HFFc6 (cell line): ENCODE results near the gene FRRS1L. TPM values are rescaled to one million over a fixed set of nuclear protein-coding genes. Genes with fewer than 3 reads are reported as not detected.

Experiments used
- DNase-seq: peaks from one replicate; pipeline ENCODE4 v3.0.0-alpha.2; 2018
- H3K27ac Mint-ChIP-seq: 2 replicates; pipeline ENCODE4 v1.8.0; 2020; ENCODE audit warnings: mild to moderate bottlenecking, mixed read lengths
- H3K27me3 Mint-ChIP-seq: 2 replicates; pipeline ENCODE4 v1.8.0; 2021; ENCODE audit warnings: mild to moderate bottlenecking, moderate library complexity, mixed read lengths; ENCODE audit not compliant: insufficient read depth
- H3K36me3 Mint-ChIP-seq: 2 replicates; pipeline ENCODE4 v1.8.0; 2021; ENCODE audit warnings: low read depth, mixed read lengths
- H3K4me1 Mint-ChIP-seq: 2 replicates; pipeline ENCODE4 v1.8.0; 2020; ENCODE audit warnings: low read depth, mixed read lengths
- H3K4me3 Mint-ChIP-seq: 2 replicates; pipeline ENCODE4 v1.8.0; 2020; ENCODE audit warnings: mild to moderate bottlenecking, moderate library complexity, mixed read lengths
- H3K9me3 Mint-ChIP-seq: 2 replicates; pipeline ENCODE4 v1.8.0; 2020; ENCODE audit warnings: mild to moderate bottlenecking, mixed read lengths
- total RNA-seq, 6 experiments: library from RNA; stranded (reverse); fragmentation: NEBNext Ultra II Directional; extraction: Animal tissue kit (Norgen Biotek cat#: 25700); gene quantifications; 2 replicates in 1 of 6; 3 replicates in 5 of 6; pipeline ENCODE4 v1.2.3, GENCODE V29; 2021
- TF ChIP-seq, protein P1 (sequence below): fragments of 200-600 bp; sonication (generic); IDR thresholded peaks from 2 replicates; pipeline ENCODE4 v1.5.0; 2021; ENCODE audit warnings: antibody characterized with exemption, mild to moderate bottlenecking

The FRRS1L gene
- total RNA-seq, 6 experiments from 2014 or later, result not detected

DNA sequence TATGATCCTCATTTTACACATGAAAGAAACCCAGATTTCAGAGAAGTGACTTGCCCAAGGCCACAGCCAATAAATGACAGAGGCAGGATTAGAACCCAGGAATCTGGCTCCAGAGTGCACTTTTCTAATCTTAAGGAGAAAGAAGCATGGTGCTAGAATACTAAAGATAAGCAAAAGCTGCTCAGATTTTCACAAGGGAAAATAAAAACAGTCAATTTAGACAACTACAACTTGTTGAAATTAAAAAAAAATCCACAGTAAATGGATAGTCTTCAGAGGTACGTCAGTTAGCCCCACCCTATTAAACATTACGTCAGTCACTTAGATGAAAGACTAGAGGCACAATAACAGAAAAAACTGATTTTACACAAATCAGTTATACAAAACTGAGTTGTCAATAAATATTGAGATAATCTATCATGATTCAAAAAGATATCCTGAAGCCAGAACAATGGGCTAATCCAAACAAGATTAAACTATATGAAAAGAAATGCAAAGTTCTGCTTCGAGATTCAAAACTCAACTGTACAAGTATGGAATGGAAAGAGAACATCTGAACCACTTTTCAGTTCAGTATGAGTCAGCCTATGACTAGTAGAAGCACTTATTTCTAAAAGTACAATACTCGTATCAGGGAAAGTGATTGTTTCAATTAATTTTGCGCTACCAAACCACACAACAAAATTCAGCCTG lies 56.6 kb downstream of the FRRS1L start:
- no peaks in the 10 kb centered on the region for H3K36me3 Mint-ChIP-seq
- peaks cover 91% of the 10 kb centered on the region for H3K4me1 Mint-ChIP-seq
- H3K27me3 Mint-ChIP-seq, result no peaks in the 10 kb centered on the region
- peak; percentile 53 for DNase-seq
- peak overlapping the region; percentile 79 for H3K27ac Mint-ChIP-seq
- peak overlapping the region; percentile 86 for H3K4me3 Mint-ChIP-seq
- TF ChIP-seq, protein P1, sequence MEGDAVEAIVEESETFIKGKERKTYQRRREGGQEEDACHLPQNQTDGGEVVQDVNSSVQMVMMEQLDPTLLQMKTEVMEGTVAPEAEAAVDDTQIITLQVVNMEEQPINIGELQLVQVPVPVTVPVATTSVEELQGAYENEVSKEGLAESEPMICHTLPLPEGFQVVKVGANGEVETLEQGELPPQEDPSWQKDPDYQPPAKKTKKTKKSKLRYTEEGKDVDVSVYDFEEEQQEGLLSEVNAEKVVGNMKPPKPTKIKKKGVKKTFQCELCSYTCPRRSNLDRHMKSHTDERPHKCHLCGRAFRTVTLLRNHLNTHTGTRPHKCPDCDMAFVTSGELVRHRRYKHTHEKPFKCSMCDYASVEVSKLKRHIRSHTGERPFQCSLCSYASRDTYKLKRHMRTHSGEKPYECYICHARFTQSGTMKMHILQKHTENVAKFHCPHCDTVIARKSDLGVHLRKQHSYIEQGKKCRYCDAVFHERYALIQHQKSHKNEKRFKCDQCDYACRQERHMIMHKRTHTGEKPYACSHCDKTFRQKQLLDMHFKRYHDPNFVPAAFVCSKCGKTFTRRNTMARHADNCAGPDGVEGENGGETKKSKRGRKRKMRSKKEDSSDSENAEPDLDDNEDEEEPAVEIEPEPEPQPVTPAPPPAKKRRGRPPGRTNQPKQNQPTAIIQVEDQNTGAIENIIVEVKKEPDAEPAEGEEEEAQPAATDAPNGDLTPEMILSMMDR, result no peak
- H3K9me3 Mint-ChIP-seq, result no peaks in the 10 kb centered on the region

DNA sequence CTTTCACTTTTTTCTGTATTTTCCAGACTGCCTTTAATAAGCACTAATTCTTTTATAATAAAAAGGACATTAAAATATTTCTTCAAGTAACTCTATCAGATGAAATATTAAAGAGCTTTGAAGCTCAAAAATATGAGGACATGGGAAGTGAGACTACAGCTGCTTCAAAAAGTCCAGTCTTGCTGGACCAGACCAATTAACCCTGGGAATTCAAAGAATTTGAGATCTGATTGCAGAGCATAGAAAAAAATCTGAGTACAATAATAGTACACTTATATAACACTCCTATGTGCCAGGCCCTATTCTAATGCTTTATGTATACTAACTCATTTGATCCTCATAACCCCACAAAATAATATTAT lies 57.1 kb downstream of the FRRS1L start:
- Mint-ChIP-seq H3K27me3 (no peaks in the 10 kb centered on the region), H3K4me1 (peaks cover 86% of the 10 kb centered on the region), H3K27ac (peak overlapping the region; percentile 79), H3K4me3 (peak overlapping the region; percentile 86), H3K9me3 (no peaks in the 10 kb centered on the region), H3K36me3 (peaks cover 2% of the 10 kb centered on the region)
- TF ChIP-seq, protein P1, result no peak
- DNase-seq, result peak; percentile 20

DNA sequence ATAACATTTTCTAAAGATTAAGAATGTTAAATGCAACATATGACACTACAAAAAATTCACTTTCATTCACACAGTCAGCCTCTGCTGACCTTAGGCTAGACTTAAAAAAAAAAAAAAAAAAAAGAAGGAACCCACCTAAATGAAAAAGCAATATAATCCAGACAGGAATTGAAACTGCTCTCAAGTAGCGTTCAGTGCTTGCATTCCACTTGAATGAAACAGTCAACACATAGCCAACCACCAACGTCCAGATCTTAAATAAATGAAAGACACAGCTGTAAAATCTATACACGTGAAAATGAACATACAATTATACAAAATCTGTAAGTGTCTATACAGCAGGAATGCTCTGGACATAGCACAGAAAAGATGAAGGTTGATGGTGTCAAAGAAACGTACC lies 58.7 kb downstream of the FRRS1L start:
- Mint-ChIP-seq H3K4me1 (peaks cover 73% of the 10 kb centered on the region), H3K27me3 (no peaks in the 10 kb centered on the region), H3K9me3 (no peaks in the 10 kb centered on the region), H3K4me3 (peak overlapping the region; percentile 86), H3K27ac (peak overlapping the region; percentile 96), H3K36me3 (peaks cover 13% of the 10 kb centered on the region)
- TF ChIP-seq, protein P1, result no peak
- DNase-seq, result peak; percentile 36

DNA sequence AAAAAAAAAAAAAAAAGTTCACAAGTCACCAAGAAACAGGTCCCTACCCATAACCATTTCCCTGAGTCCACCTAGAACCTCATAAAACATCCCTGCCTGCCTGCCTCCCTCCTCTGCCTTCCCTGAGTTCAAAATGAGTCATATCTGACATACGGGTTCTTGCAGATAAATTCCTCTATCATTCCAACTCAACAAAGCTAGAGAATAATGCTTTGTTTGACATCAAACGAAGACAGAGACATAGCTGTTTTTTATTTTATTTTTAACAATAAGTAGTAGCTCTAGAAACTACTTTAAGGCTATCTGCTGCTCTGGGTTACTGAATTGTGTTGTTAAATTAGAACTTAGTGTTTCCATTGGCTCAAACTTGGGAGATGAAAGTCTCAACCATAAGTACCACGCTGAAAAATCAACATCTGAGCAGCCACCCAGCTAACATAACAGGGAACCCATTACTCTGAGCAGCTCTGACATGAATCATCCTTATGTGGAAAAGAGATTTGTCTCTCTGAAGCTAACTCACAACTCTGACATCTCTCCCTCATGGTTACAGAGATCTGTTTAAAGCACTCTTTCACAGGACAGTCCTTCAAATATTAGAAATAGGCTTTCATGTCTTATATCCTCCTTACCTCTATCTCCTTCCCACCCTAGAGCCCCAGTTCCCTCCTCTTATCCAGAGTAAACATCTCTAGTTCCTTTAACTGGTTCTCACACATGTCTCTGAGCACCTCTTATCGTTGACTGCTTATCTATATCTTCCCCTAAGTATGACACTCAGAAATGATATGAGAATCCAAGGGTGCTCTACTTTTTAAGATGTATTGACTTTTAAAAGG lies 59.4 kb downstream of the FRRS1L start:
- TF ChIP-seq, protein P1, result no peak
- peaks cover 20% of the 10 kb centered on the region for H3K36me3 Mint-ChIP-seq
- peak overlapping the region; percentile 96 for H3K27ac Mint-ChIP-seq
- peak; percentile 82 for DNase-seq
- H3K27me3 Mint-ChIP-seq, result no peaks in the 10 kb centered on the region
- H3K9me3 Mint-ChIP-seq, result 0 out of 2 replicates have a peak, but pooled peaks cover 4% of the 10 kb centered on the region
- peak overlapping the region; percentile 86 for H3K4me3 Mint-ChIP-seq
- H3K4me1 Mint-ChIP-seq, result peaks cover 73% of the 10 kb centered on the region

DNA sequence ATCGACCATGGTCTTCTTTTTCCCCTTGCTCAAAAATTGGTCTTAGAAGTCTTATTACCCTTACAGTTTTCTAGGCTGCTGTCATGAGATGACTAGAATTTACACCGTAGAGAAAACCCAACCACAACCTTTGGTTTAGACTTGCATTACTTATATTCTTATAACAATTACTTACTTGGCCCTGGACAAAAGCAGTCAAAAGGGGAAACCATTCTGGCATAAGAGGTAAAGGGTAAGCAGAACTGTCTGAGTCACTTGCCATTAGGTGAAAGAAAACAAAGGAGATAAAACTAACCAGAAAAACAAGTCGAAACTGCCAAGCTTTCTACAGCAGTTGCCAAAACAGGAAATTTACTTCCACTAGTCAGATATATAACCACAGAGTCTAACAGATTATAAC lies 65.2 kb downstream of the FRRS1L start:
- H3K4me3 Mint-ChIP-seq, result peak overlapping the region; percentile 31
- H3K4me1 Mint-ChIP-seq, result peaks cover 68% of the 10 kb centered on the region
- TF ChIP-seq, protein P1, result no peak
- peak; percentile 40 for DNase-seq
- no peaks in the 10 kb centered on the region for H3K27me3 Mint-ChIP-seq
- H3K36me3 Mint-ChIP-seq, result peaks cover 27% of the 10 kb centered on the region
- 0 out of 2 replicates have a peak, but pooled peaks cover 4% of the 10 kb centered on the region for H3K9me3 Mint-ChIP-seq
- H3K27ac Mint-ChIP-seq, result peak overlapping the region; percentile 67
